Measurements from ENCODE around the gene AVPR2. TPM values are rescaled to one million over a fixed set of nuclear protein-coding genes. Genes with fewer than 3 reads are reported as not detected.
A peak's percentile ranks its signal among the peaks of the same experiment; 100 is the strongest.

AVPR2 gene
- total RNA-seq, 4 donors from 2014 or later: 0.19 to 1.3 (median 0.29) TPM

- peak overlapping the region; percentile 39 to 77 (median 68) for H3K27ac ChIP-seq
- 80 to 82% methylated on average over 2 to 5 of the region's 10 CpGs for WGBS, 2 donors
Observed at GRCh38 chrX:153948002-153948466, 43.6 kb downstream of the AVPR2 start.

GRCh38 chrX:153948847-153949805 is 44.7 kb downstream of the AVPR2 start:
- DNase-seq: no peak
- intact Hi-C loops (cut with DNase I): loop anchor here (5.0 kb wide), 1 partner anchor 182 kb away; no protein-coding TSS in a partner anchor
- 57 to 68% methylated on average over 1 to 11 of the region's 30 CpGs for WGBS, 2 donors

More at GRCh38 chrX:153948002-153948466, 43.6 kb downstream of the AVPR2 start:
- peaks cover 0 to 28% (median 0%) of the 10 kb centered on the region in 3 donors for H3K4me1 ChIP-seq
- no peak for DNase-seq
- intact Hi-C loops (cut with DNase I): loop anchor here (5.0 kb wide), 1 partner anchor 181 kb away; no protein-coding TSS in a partner anchor
- peaks cover 19 to 47% (median 25%) of the 10 kb centered on the region in 3 donors for H3K36me3 ChIP-seq
- TF ChIP-seq CTCF (IDR thresholded peaks at IDR 0.05): no peak
- TF ChIP-seq POLR2A (IDR thresholded peaks at IDR 0.05): no peak
- no peaks in the 10 kb centered on the region for H3K27me3 ChIP-seq
- no peak overlapping the region for H3K4me3 ChIP-seq
- H3K9me3 ChIP-seq: no peaks in the 10 kb centered on the region

GRCh38 chrX:153950127-153950526 is 45.7 kb downstream of the AVPR2 start:
- Histone ChIP-seq H3K27me3 (no peaks in the 10 kb centered on the region), H3K36me3 (peaks cover 19 to 65% (median 30%) of the 10 kb centered on the region in 3 donors), H3K27ac (peak overlapping the region in 3 of 4 donors; percentile 34 to 77 (median 59)), H3K4me1 (peaks cover 0 to 33% (median 0%) of the 10 kb centered on the region in 3 donors), H3K9me3 (no peaks in the 10 kb centered on the region), H3K4me3 (no peak overlapping the region)
- intact Hi-C loops (cut with DNase I): no loop called here
- DNase-seq: no peak
- 100% methylated on average over 1 of the region's 19 CpGs; no CpG with 5 or more reads in 1 of the 2 donors for WGBS, 2 donors
- TF ChIP-seq POLR2A (IDR thresholded peaks at IDR 0.05): no peak
- TF ChIP-seq CTCF (IDR thresholded peaks at IDR 0.05): no peak

More at GRCh38 chrX:153948847-153949805, 44.7 kb downstream of the AVPR2 start:
- peaks cover 0 to 36% (median 0%) of the 10 kb centered on the region in 3 donors for H3K4me1 ChIP-seq
- H3K27ac ChIP-seq: peak overlapping the region; percentile 5 to 77 (median 58)
- H3K27me3 ChIP-seq: no peaks in the 10 kb centered on the region
- H3K4me3 ChIP-seq: no peak overlapping the region
- no peaks in the 10 kb centered on the region for H3K9me3 ChIP-seq
- peaks cover 19 to 55% (median 30%) of the 10 kb centered on the region in 3 donors for H3K36me3 ChIP-seq
- TF ChIP-seq CTCF (IDR thresholded peaks at IDR 0.05) (no peak), POLR2A (IDR thresholded peaks at IDR 0.05) (no peak)

- TF ChIP-seq POLR2A (IDR thresholded peaks at IDR 0.05) (no peak), CTCF (IDR thresholded peaks at IDR 0.05) (no peak)
- Histone ChIP-seq H3K9me3 (no peaks in the 10 kb centered on the region), H3K27me3 (no peaks in the 10 kb centered on the region), H3K36me3 (peaks cover 29 to 82% (median 30%) of the 10 kb centered on the region in 3 donors), H3K27ac (peak overlapping the region in 3 of 4 donors; percentile 69 to 82 (median 75)), H3K4me3 (no peak overlapping the region), H3K4me1 (peaks cover 0 to 33% (median 0%) of the 10 kb centered on the region in 3 donors)
- no peak for DNase-seq
- intact Hi-C loops (cut with DNase I): no loop called here
- WGBS, 2 donors: 87% methylated on average over 7 of the region's 28 CpGs; no CpG with 5 or more reads in 1 of the 2 donors
Observed at GRCh38 chrX:153951683-153952372, 47.4 kb downstream of the AVPR2 start.
